ENCODE data around the gene EPS15. TPM values are rescaled to one million over a fixed set of nuclear protein-coding genes. Genes with fewer than 3 reads are reported as not detected.

Gene EPS15
- total and polyA plus RNA-seq, 8 donors, result 45.6 to 79.0 (median 54.9) TPM

- ATAC-seq, result no peak
- Histone ChIP-seq H3K36me3 (no peaks in the 10 kb centered on the region), H3K9me3 (no peaks in the 10 kb centered on the region), H3K4me1 (peaks cover 4 to 13% of the 10 kb centered on the region in 2 donors), H3K27ac (no peak overlapping the region), H3K27me3 (peaks cover 0 to 31% of the 10 kb centered on the region in 2 donors), H3K4me3 (no peak overlapping the region)
- DNase-seq, result no peak
- intact Hi-C loops (cut with DNase I), result no loop called here
- no peak for TF ChIP-seq CTCF (IDR thresholded peaks at IDR 0.05)
These were observed 190.8 kb downstream of the EPS15 start for GRCh38 chr1:51328279-51328678.

- DNase-seq (no peak), ATAC-seq (no peak)
- intact Hi-C loops (cut with DNase I), result no loop called here
- no peak for TF ChIP-seq CTCF (IDR thresholded peaks at IDR 0.05)
- no peak overlapping the region for H3K27ac ChIP-seq
- H3K4me1 ChIP-seq, result peaks cover 4 to 13% of the 10 kb centered on the region in 2 donors
- peaks cover 0 to 31% of the 10 kb centered on the region in 2 donors for H3K27me3 ChIP-seq
- no peaks in the 10 kb centered on the region for H3K36me3 ChIP-seq
- no peaks in the 10 kb centered on the region for H3K9me3 ChIP-seq
- no peak overlapping the region for H3K4me3 ChIP-seq
These were observed 191.7 kb downstream of the EPS15 start for GRCh38 chr1:51327386-51327785.

GRCh38 chr1:51326839-51327238 lies 192.2 kb downstream of the EPS15 start:
- DNase-seq (no peak), ATAC-seq (no peak)
- Histone ChIP-seq H3K4me1 (peaks cover 4 to 13% of the 10 kb centered on the region in 2 donors), H3K27me3 (peaks cover 0 to 30% of the 10 kb centered on the region in 2 donors), H3K4me3 (no peak overlapping the region), H3K36me3 (no peaks in the 10 kb centered on the region), H3K27ac (no peak overlapping the region), H3K9me3 (no peaks in the 10 kb centered on the region)
- TF ChIP-seq CTCF (IDR thresholded peaks at IDR 0.05), result no peak
- intact Hi-C loops (cut with DNase I), result no loop called here

GRCh38 chr1:51325878-51326755 lies 192.9 kb downstream of the EPS15 start:
- ATAC-seq, result no peak
- no peak overlapping the region for H3K27ac ChIP-seq

More at GRCh38 chr1:51325878-51326755, 192.9 kb downstream of the EPS15 start:
- no peaks in the 10 kb centered on the region for H3K9me3 ChIP-seq
- TF ChIP-seq CTCF (IDR thresholded peaks at IDR 0.05), result no peak
- H3K4me3 ChIP-seq, result no peak overlapping the region
- peaks cover 4 to 7% of the 10 kb centered on the region in 2 donors for H3K4me1 ChIP-seq
- H3K36me3 ChIP-seq, result no peaks in the 10 kb centered on the region
- H3K27me3 ChIP-seq, result peaks cover 0 to 23% of the 10 kb centered on the region in 2 donors
- DNase-seq, result no peak
- intact Hi-C loops (cut with DNase I), result no loop called here

Data from left lung (tissue), 10 donors.